ENCODE measurements around the gene ACIN1.
A peak's percentile ranks its signal among the peaks of the same experiment; 100 is the strongest.

Gene ACIN1

DNA sequence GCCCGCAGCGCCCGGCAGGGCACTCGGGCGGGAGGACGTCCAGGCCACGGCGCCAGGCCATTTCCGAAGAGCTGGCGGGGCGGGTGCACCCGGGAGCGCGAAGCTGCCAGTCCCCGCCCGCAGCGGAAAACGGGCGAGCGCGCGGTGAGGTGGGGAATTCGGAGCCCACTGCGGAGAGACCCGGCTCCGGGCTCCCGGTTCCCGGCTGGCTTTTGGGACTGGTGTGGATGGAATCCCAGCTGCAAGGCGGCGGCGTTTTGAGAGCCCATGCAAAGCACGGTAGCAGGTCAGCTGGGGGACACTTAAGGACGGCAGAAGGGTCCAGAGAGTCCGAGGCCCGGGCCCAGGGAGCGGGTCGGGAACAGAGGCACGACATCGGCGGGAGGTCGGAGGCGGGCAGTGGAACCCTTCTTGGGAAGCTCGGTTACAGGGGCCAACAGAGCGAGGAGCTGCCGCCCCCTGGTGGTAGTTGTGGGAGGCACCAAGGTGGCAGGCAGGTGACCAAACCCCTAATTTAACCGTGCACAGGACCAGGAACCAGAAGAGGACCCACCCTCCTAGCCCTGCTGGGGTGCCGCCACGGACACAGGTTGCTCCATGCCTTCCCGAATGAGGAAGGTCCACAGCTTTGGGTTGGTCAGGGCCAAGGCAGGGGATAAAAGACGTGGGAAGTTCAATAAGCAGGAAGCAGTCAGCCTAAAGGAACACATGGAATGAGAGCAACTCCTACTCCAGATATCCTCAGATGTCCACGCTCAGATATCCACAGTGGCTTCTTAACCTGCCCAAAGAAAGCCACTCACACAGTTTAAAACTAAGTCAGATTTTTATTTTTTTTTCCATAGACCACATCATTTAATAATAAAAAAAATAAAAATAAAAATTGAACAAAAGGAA, 36.9 kb downstream of the ACIN1 start:
- peak; percentile 83 for DNase-seq (ENCODE audit: low read depth)

DNA sequence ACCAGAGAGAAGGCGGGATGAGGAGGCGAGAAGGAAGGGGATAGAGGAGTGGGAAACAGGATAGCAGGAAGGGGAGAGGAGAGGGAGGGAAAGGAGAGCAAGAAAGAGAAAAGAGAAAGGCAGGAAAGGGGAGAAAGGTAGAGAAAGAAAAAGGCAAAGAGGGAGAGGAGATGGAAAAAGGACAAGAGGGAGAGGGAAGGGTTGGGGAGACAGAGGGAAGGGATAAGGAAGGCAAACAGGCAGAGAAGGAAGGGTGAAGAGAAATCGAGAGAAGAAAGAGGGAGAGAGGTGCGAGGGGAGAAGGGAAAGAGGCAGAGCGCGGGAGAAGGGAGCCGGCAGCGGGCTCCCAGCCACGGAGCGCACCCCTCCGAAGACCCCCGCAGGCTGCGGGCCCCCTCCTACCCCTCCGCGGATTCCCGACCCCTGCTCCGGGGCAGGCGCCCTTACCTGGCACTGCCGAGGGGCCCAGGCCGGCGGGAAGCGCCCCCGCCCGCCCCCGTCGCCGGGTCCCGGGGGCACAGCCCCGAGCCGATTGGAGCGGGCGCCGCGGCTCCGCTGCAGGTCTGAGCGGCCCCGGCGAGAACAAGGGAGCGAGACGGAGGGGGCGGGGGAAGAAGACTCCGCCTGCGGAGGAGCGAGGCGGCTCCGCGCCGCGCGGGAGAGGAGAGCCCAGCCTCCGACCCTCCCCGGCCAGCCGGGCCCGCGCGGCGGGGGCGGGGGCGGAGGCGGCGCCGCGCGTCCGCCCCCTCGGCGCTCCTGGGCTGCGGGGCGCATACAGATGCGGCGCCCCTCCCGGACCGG, 37.8 kb downstream of the ACIN1 start, which contains the start of gene CDH24:
Gene CDH24 (minus strand): TSS at position 565 of the 801 bp plus-strand sequence. CDS start 1,787 bp downstream, outside the sequence.
- DNase-seq (ENCODE audit: low read depth), result no peak

DNA sequence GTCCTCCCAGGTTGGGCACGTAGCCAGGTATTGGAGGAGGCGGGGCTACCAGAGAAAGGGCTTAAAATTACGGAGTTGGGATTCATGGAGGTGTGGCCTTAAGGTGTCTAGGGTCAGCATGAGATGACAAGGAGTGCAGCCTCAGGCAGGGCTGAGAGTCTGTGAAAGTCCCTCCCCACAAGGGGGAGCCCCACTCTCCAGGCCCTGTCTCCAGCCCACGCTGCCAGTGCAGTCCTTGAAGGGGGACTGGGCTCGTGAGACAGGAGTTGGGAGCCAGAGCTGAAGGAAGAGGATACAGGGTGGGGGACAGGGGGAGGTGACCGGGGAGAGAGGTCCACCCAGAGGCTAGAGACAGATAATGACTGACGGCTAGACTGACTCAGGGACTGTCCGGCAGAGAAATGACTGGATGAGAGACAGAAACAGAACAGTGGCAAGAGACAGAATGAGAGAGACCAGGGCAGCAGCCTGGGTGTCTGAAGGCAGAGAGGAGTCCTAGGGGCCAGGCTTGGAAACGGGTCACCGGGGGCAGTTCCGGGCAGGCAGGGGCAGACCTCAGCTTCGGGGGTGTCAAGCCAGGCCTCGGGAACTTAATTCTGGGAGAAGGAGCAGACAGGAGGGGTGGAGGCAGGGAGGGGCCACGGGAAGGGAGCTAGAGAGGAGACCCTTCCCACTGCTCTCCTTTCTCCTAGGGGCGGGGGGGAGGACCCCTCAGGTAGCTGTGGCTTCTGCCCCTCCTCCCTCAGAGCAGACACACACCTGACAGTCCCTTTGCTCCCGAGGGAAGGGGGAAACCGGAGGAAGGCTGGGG, 38.6 kb downstream of the ACIN1 start:
- DNase-seq (ENCODE audit: low read depth), result peak; percentile 74

DNA sequence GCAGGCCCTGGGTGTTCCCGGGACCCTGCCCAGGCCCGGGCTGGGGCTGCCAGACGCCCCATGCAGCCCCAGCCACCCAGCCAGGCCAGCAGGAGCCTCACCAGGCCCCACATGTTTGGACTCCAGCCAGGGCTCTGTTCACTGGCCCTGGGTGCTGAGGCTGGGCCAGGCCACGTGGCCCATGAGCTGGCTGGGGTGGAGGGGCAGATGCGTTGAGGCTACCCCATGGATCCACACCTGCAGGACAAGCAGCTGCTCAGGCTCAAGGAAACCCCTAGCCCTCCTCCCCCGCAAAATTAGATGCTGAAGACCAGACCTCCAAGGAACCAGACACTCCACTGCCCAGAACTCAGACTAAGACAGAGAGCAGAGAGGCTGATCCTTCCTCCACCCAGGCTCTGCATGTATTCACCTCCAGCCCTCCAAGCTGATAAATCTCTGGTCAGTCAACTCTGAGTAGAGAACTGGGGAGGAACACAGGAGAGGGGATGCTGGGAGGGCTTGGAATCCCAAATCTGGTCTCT, 39.3 kb downstream of the ACIN1 start:
- peak; percentile 43 for DNase-seq (ENCODE audit: low read depth)

DNA sequence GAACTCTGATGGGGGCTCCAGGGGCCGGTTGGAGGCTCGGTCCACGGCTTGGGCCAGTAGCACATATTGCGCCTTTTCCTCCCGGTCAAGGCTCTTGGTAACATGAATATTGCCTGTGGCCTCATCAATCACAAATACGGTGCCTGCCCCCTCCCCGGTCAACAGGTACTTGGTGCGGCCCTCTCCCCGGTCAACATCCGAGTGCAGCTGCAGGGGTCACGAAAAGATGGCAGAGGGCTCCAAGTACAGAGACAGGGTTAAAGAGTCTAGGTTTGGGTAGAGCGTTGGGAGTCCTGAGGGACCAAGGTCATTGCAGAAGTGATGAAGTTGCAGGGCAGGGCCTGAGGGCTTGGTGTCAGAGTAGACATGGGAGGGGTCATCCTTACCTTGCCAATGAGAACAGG, 39.8 kb downstream of the ACIN1 start:
- no peak for DNase-seq (ENCODE audit: low read depth)

DNA sequence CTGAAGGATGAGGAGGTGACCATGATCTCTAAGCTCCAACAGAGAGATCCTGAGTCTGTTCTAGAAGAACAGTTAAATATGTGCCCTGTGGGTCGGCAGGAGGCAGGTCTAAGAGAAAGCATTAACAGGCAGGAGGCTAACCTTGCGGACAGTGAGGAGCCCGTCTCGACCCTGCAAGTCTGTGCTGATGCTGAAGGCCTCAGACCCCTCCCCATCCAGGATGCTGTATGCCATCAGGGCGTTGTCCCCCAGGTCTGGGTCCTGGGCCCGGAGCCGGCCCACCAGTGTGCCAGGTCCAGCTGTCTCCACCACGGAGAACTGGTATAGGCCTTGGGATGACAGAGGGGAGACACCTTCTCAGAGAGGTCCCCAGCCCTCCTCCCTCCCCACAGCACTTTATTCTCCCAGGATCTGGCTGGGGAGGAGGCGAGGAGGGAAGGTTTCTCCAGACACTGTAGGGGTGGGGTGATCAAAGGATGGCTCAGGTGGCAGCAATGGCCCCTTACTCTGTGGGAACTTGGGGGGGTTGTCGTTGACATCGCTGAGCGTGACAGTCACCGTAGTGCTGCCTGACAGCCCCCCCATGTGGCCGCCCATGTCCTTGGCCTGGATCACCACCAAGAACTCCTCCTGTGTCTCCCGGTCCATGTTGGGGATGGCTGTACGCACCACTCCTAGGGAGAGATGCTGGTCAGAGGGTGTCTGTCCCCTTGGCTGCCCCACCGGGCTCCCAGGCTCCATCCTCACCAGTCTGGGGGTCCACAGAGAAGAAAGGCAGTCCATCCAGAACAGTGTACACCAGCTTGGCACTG, 40.7 kb downstream of the ACIN1 start:
- DNase-seq (ENCODE audit: low read depth), result no peak

DNA sequence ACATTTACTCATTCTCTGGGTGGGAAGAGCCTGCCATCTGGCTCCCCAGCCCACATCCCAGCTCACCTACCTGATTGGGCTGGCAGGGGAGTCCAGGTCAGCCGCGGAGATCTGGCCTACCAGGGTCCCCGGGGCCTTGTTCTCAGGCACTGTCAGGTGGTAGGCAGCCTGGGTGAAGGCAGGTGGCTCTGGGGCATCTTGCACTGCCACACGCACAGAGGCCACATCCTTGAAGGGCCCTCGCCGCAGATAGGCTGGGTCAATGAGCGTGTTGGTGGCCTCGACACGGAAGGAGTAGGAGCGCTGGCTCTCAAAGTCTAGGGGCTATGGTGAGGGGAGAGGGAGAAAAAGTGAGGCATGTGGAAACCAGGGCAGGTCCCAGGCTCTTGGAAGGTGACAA, 41.5 kb downstream of the ACIN1 start:
- no peak for DNase-seq (ENCODE audit: low read depth)

DNA sequence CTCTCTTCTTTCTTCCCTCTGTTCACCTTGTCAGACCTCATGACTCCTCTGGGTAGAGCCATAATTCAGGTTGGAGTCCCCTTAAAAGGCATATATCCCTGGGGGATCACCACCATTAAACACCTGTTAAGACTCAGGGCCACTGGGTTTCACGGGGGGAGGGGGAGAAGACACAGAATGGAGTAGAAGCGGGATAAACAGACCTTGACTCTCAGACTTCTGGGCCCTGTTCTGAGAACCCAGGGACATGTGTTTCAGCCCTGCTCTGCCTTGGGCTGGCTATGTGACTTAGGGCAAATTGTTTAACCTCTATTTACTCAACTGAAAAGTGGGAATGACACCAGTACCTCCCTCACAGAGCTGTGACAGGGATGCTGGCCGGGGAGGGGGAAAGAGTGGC, 42.3 kb downstream of the ACIN1 start:
- DNase-seq (ENCODE audit: low read depth), result no peak

DNA sequence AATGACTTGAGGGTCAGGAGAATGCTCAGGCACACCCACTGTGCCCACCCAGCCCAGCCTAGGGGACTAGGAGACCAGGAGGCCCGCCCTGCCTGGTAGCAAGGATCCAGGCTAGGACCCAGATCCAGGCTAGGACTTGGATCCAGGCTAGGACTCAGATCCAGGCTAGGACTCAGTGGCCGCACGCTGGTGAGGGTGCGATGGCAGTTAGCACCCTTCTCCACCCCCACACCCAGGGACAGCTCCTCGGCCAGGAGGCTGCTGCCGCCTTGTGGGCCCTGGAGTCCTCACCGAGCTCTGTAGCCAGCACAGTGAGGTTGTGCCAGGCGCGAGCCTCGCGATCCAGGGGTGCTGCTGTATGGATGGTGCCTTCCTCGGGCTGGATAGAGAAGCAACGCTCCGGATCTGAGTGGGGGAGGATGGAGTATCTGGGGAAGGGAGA, 42.7 kb downstream of the ACIN1 start:
- no peak for DNase-seq (ENCODE audit: low read depth)

DNA sequence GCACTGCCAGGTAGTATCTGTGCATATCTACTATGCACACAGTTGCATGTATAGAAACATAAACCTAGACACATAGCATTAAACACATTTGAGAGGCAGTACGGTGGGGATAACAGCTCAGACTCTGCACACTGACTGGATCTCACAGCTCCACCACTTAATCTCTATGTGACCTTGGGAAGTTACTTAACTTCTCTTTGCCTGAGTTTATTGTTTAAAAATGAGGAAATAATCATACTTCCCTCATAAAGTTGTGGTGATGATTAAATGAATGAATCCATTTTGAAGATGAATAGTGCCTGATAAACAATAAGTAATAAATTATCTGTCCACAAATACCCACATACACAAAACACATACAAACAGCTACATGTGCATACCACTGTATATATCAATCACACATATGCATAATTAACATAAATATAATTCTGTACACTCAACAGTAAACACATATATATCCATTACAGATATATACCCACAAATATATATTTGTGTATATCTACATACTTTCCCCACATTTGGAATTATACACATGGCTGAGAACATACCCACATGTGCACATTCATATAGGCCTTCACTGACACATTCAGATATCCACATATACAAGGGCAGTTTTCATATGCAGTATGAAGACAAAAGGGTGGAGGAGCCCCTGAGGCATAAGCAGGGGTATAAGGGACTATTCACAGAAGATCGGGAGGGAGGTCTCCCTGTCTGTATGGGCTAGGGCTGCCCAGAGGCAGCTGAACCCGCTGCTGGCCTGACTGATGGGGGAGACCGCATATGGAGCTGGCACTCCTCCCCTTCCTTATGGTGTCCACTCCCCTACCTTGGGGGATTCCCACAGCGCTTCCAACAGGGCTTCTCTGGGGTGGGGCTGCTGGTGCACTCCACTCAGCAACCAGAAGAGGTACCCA, 43.5 kb downstream of the ACIN1 start:
- no peak for DNase-seq (ENCODE audit: low read depth)

DNA sequence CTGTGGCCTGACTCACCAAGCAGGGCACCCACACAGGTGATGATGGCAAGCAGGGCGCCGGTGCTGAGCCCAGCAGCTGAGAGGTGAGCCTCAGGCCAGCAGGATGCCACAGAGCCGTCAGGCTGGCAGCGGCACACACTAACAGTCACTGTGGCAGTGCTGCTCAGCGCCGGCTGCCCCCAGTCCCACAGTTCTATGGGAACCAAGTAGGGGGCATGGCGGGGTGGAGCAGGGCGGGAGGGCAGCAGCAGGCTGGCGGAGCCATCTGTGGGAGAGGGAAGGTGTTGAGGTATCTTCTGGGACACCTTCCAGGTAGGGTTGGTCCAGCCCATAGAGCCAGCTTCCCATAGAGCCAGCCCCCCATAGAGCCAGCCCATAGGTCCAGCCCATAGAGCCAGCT, 45.9 kb downstream of the ACIN1 start:
- no peak for DNase-seq (ENCODE audit: low read depth)

DNA sequence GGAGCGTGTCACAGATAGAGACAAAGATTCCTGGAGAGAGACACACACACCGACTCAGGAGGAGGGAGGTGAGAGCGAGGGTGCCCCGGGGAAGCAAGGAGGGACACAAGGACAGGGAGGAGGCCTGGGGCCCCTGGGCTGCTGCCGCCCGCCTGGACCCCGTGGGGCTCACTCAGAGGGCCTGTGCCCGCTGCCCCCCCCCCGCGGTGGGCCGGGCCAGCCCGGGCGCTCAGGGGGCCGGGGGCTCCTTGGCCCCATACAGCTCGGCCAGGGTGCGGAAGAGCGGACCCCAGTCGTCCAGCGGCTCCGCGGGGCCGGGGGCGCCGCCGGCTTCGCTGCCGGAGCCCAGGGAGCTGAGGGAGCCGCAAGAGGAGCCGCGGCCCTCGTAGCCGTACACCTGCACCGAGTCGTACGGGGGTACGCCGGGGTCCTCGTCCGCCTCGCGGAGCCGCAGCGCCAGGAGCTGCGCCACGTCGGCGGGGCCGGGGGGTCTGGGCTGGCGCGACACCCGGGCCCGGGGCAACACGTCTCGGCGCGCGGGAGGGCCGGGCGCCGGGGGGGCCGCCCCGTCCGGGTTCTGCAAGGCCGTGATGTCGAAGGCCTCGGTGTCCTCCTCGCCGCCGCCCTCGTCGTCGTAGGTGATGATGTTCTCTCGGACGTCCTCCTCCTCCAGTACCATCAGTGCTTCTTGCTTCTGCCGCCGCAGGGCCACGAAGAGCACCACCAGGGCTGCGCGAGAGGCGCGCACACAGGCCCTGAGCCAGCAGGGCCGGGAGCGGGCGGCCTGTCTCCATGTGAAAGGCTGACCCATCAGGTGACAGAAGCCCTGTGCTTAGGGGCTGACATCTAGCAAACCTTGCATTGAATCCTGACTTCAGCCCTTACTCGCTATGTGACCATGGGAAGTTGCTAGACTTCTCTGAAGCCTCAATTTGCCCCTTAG, 46.9 kb downstream of the ACIN1 start:
- DNase-seq (ENCODE audit: low read depth), result no peak

DNA sequence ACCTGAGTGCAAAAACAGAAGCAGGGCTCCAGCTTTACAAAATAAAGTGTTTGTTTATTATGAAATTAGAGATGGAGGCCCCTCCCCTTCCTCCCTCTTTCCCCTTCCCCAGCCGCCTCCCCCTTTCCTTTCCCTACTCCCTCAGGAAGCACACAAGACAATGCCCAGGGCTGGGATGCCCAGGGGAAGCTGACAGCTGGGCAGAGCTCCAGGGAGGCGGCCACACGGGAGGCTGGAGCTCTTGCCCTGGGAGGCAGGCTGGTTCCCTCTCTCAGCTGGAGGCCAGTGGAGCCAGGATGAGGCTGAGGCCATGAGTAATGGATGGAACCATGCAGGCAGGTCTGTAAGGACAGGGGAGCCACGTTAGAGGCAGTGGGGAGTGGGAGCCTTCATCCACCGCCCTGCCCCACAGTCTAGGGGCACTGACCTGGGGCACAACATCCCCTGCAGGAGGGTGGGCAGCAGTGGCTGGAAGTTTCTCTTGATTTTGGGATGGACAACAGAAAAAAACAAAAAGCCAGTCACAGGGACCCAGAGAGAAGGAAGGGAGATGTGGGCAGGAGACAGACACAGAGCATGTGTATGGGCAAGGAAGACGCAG, 47.8 kb downstream of the ACIN1 start:
- DNase-seq (ENCODE audit: low read depth), result no peak

DNA sequence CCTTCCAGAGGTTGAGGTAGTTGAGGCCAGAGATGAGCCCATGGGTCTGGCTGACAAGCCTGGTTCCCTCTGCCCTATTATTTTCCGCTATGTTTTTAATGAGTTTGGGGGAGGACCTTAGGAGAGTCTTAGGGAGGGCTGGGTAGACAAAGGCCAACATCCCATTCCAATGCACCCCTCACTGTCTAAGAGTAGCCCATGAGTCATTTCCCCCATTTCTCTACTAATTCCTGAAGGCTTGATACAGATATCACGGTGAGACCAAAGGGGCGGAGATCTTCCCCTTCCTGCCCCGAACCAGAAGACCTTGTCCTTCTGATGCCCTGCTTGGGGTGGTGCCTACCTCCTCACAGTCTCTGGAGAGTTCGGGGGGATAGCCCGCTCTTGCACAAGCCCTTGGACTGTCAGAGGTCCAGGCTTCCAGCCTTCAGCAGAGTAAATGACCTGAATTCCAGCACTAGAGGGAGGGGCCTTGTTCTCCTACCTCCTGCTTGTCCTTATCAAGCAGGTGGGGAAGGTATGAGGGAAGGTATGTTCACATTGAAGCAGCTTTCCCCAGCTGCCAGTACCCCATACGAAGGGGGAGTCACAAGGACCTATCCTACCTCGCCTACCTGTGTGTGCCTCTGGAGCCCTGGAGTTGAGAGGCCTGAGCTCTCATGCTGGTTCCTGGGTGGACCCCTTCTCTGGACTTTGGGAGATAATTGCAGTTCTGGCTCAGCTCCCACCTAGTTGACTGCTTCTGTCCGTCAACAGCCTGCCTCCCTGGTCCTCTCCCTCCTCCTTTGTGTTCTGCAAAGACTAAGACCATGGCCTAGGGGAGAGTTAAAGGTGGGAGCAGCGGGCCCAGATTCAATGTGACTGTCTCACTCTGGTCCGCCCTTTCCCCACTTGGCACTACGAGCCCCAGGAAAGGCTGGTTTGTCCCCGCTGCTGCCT, 49.2 kb downstream of the ACIN1 start:
- no peak for DNase-seq (ENCODE audit: low read depth)

DNA sequence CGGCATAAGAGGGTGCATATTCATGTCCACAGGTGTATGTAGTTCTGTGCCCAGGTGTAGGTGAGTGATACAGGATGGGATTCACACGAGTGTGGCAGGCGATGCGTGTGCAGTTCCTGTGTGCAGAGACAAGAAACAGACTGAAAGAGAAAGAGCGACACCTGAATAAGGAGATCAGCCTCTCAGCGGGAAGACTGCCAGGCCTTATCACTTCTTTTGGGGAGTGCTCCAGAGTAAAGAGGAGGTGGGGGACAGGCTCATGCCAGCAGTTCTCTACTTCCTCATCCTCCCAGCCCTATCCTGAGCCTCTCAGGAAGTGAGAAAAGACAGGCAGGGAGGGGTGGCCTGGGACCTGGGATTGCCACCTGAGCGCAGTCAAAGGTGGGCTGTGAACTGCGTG, 50.1 kb downstream of the ACIN1 start:
- no peak for DNase-seq (ENCODE audit: low read depth)

DNA sequence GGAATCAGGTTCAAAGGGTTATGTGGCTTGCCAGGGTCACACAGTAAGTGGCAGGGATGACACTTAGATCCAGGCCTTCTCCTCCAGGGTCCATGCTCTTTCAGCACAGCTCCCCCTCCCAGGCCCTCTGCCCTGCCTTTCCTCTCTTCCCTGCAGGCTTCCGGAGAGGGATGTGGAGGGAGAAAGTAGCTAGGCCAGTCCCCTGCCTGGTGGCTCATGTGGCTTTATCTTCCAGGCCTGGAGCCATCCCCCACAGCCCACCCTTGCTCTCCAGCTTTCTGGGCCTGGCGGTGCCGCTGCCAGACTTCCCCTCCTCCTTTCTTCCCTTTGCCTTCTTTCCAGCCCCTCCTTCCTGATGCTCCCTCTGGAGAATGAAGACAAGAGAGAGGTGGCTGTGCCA, 51.2 kb downstream of the ACIN1 start:
- DNase-seq (ENCODE audit: low read depth), result no peak

DNA sequence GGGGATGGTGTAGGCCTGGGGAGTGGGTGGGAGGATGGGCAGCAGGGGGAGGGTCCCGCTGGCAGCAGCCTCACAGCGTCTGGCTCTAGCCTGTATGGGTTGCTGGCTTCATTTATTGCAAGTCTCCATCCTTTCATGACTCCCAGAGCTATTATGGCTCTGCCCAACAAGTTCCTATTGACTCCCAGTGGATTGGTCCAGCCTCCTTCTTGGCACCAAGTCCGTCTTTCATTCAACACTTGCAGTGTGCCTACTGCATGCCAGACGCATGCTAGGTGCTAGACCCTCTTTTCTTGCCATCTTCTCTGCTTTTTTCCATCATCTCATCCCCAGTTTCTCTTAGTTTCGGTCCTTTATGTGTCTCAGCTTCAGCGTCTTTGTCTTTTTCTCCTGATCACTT, 51.8 kb downstream of the ACIN1 start:
- no peak for DNase-seq (ENCODE audit: low read depth)
